ENCODE data around the gene KCNJ6.

DNA sequence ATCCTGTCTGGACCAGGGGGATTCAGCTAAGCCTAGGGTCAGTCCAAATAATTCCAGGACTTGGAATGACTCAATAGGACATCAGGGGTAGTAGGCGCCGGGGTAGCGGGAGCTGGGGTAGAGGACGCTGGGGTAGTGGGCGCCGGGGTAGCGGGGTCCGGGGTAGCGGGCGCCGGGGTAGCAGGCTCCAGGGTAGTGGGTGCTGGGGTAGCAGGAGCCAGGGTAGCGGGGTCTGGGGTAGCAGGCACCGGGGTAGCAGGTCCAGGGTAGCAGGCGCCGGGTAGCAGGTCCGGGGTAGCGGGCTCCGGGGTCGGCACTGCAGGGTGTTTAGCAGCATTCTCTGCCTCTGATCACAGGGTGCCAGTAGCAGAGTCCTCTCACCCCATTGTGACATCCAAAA is 248.9 kb downstream of the KCNJ6 start:
- TF ChIP-seq POLR2AphosphoS5 (IDR thresholded peaks at IDR 0.05) (no peak), EP300 (IDR thresholded peaks at IDR 0.05) (no peak), POLR2A (IDR thresholded peaks at IDR 0.05) (no peak)
- TF ChIP-seq, protein P1, sequence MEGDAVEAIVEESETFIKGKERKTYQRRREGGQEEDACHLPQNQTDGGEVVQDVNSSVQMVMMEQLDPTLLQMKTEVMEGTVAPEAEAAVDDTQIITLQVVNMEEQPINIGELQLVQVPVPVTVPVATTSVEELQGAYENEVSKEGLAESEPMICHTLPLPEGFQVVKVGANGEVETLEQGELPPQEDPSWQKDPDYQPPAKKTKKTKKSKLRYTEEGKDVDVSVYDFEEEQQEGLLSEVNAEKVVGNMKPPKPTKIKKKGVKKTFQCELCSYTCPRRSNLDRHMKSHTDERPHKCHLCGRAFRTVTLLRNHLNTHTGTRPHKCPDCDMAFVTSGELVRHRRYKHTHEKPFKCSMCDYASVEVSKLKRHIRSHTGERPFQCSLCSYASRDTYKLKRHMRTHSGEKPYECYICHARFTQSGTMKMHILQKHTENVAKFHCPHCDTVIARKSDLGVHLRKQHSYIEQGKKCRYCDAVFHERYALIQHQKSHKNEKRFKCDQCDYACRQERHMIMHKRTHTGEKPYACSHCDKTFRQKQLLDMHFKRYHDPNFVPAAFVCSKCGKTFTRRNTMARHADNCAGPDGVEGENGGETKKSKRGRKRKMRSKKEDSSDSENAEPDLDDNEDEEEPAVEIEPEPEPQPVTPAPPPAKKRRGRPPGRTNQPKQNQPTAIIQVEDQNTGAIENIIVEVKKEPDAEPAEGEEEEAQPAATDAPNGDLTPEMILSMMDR (IDR thresholded peaks at IDR 0.05): no peak
